Lower leg skin (tissue), 4 donors: Measurements from ENCODE around the gene EHD1. TPM values are rescaled to one million over a fixed set of nuclear protein-coding genes. Genes with fewer than 3 reads are reported as not detected.

ENCODE experiments used
- DNase-seq, 2 donors: peaks; one replicate each; pipeline ENCODE4 v3.0.0-alpha.2; 2019; ENCODE audit warnings: low spot score in 2 of 2
- H3K4me3 ChIP-seq: fragments of 200-600 bp; sonication (generic); 2 replicates; pipeline ENCODE4 v1.5.1; 2017; ENCODE audit warnings: mild to moderate bottlenecking, low read depth; ENCODE audit not compliant: poor library complexity, severe bottlenecking
- POLR2A ChIP-seq, 2 donors: fragments of 450-650 bp; IDR thresholded peaks; one replicate each; pipeline ENCODE4 v1.6.1; 2016 to 2017; ENCODE audit warnings: antibody characterized with exemption in 2 of 2, mild to moderate bottlenecking in 1 of 2, moderate library complexity in 1 of 2
- WGBS, 2 donors: methylation state at CpG; one replicate each; pipeline ENCODE4 v1.1.5; 2018; 5-methylcytosine and 5-hydroxymethylcytosine counted together
- intact Hi-C: fragments of 100-400 bp; cut with DNase I; formaldehyde crosslinking; loops from one replicate; pipeline ENCODE4 v1.15.0; 2023; ENCODE audit warnings: low total_unique reads
- total RNA-seq, 4 donors: library from RNA; depleted of rRNA; stranded (reverse); fragments of >200 nt; gene quantifications; one replicate each; pipeline ENCODE4 v1.1.0, GENCODE V29; 2016
- TF ChIP-seq, protein P1 (sequence below), 3 donors: fragments of 450-650 bp; IDR thresholded peaks; one replicate each; pipeline ENCODE4 v1.5.1; 2016; ENCODE audit warnings: antibody characterized with exemption in 3 of 3, mild to moderate bottlenecking in 3 of 3, moderate library complexity in 2 of 3

Gene EHD1
- total RNA-seq, 4 donors from 2014 or later: 81.0 to 98.9 (median 90.5) TPM

GRCh38 chr11:64876835-64877341, 1.5 kb downstream of the EHD1 start:
- H3K4me3 ChIP-seq: peak overlapping the region; percentile 65
- 18 to 29% methylated on average over 14 of the region's 14 CpGs for WGBS, 2 donors
- TF ChIP-seq POLR2A (IDR thresholded peaks at IDR 0.05): no peak
- TF ChIP-seq, protein P1, sequence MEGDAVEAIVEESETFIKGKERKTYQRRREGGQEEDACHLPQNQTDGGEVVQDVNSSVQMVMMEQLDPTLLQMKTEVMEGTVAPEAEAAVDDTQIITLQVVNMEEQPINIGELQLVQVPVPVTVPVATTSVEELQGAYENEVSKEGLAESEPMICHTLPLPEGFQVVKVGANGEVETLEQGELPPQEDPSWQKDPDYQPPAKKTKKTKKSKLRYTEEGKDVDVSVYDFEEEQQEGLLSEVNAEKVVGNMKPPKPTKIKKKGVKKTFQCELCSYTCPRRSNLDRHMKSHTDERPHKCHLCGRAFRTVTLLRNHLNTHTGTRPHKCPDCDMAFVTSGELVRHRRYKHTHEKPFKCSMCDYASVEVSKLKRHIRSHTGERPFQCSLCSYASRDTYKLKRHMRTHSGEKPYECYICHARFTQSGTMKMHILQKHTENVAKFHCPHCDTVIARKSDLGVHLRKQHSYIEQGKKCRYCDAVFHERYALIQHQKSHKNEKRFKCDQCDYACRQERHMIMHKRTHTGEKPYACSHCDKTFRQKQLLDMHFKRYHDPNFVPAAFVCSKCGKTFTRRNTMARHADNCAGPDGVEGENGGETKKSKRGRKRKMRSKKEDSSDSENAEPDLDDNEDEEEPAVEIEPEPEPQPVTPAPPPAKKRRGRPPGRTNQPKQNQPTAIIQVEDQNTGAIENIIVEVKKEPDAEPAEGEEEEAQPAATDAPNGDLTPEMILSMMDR (IDR thresholded peaks at IDR 0.05): no peak
- intact Hi-C loops: no loop called here
- DNase-seq: peak in 1 of 2 donors; percentile 90

DNA sequence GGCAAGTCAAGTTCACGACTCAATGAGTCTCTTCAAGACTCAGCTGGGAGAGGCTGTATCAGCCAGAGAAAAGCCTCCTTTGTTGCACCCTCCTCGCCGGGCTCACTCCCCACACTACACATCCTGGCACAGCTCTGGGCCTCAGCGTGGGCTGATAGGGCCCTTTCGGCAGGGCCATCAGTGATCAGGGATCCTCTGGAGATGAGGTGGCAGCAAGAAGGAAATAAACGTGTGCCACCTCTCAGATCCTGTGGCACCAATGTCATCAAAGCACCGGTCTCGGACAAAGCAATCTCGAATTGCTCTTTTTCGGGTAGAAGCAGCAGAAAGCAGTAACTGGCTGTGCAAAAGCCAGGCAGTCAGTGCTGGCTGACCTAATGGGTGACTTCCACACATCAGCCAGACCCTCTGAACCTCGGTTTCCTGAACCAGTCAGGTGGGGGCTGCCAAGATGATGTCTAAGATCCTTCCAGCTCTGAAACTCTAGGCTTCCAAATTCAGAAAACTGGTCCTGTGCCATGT, 2.1 kb downstream of the EHD1 start:
- 15 to 30% methylated on average over 11 of the region's 11 CpGs for WGBS, 2 donors
- intact Hi-C loops: no loop called here
- TF ChIP-seq, protein P1 (IDR thresholded peaks at IDR 0.05): no peak
- no peak overlapping the region for H3K4me3 ChIP-seq
- no peak for DNase-seq

DNA sequence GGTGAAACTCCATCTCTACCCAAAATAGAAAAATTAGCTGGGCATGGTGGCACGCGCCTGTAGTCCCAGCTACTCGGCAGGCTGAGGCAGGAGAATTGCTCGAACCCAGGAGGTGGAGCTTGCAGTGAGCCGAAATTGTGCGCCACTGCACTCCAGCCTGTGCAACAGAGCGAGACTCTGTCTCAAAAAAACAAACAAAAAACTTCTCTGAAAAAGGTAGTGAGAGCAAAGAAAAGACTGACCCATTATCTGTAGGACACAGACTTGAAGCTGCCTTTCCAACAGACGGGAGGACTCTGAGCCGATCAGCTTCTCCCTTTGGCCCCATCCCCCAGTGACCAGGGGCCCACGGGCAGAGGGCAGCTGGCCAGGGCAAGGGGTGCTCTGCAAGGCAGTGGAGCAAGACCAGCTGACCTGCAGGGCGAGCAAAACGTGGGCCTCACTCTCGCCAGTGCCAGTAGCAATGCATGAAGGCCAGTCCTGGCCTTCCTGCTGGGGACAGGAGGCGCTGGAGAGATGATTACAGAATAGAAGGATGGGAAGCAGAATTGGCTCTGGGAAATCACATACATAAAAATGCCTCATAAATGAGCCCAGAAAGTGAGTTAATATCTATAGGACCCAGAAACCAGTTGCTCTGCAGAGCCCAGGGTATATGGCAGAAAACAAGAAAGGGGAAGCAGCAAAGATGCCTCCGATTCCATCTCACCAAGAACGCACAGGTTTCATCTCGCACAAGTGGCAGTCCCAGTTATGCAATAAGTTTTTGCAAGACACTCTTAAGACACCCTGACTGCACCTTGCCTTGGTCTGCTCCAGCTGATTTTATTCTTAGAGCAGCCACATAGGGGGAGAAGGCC, 2.8 kb downstream of the EHD1 start:
- intact Hi-C loops: no loop called here
- H3K4me3 ChIP-seq: no peak overlapping the region
- DNase-seq: no peak
- TF ChIP-seq, protein P1 (IDR thresholded peaks at IDR 0.05): no peak
- TF ChIP-seq POLR2A (IDR thresholded peaks at IDR 0.05): no peak
- 69% methylated on average over 17 of the region's 17 CpGs for WGBS, 2 donors

GRCh38 chr11:64874308-64875240, 3.8 kb downstream of the EHD1 start:
- TF ChIP-seq, protein P1 (IDR thresholded peaks at IDR 0.05): no peak
- TF ChIP-seq POLR2A (IDR thresholded peaks at IDR 0.05): no peak
- no peak for DNase-seq
- 84 to 87% methylated on average over 28 to 29 of the region's 29 CpGs for WGBS, 2 donors
- no peak overlapping the region for H3K4me3 ChIP-seq
- intact Hi-C loops: no loop called here

DNA sequence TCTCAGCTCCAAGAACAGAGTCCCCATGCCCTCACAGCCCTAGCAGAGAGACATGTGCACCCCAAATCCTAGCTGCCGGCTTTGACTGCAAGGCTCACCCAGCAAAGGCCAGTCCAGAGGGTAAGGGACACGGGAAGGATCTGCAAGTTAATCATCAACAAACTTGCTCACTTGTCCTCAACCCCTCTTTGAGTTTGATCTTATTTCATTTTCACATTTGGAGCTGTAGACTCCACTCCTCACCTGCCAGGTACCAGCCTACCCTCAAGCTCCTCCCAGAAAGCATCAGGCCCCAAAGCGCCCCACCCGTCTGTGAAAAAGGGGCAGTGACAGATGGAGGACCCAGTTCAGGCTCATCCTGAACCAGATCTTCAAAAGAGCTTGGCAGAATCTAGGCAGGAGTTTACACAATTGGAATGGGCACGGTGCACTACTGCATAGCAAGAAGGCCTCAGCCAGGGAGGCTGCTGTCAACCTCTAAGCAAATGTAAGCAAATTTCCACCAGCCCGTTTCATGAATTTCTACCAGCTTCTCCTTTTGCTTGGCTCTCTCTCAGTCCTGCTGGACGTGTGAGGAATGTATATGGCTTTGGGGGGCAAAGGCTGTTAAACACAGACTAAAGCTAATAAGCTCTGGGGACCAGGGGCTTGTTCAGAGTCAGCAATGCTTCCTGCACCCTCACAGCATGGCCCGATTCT, 5.5 kb downstream of the EHD1 start:
- WGBS, 2 donors: 74% methylated on average over 8 of the region's 8 CpGs
- no peak for DNase-seq
- H3K4me3 ChIP-seq: no peak overlapping the region
- no peak for TF ChIP-seq POLR2A (IDR thresholded peaks at IDR 0.05)
- TF ChIP-seq, protein P1 (IDR thresholded peaks at IDR 0.05): no peak
- intact Hi-C loops: no loop called here
